Stimulated activated CD8-positive, alpha-beta memory T cell treated with anti-CD3 and anti-CD28 coated beads, Interleukin-2, amount 100 ng/mL, for 1 hour (primary cell): ENCODE data around the gene ALDOB.
"Not testable (repeated sequence)": the region's sequence is repeated elsewhere in the genome, so short reads cannot be mapped to it uniquely, and the experiment has no call there.

Experiments used
- DNase-seq, 2 donors: peaks; one replicate each; pipeline ENCODE4 v3.0.0-alpha.2; 2020; ENCODE audit warnings: low read depth in 2 of 2

Gene ALDOB

DNA sequence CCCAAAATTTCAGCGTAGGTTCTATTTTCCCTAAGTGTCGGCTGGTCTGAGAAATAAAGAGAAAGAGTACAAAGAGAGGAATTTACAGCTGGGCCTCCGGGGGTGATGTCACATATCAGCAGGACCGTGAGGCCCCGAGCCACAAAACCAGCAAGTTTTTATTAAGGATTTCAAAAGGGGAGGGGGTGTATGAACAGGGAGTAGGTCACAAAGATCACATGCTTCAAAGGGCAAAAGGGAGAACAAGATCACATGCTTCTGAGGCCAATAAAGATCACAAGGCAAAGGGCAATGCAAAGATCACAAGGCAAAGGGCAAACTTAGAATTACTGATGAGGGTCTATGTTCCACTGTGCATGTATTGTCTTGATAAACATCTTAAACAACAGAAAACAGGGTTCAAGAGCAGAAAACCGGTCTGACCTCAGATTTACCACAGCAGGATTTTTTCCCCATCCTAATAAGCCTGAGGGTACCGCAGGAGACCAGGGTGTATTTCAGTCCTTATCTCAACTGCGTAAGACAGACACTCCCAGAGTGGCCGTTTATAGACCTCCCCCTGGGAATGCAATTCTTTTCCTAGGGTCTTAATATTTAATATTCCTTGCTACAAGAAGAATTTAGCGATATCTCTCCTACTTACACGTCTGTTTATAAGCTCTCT is 50.6 kb downstream of the ALDOB start, which contains the start of gene BAAT:
TSS of gene BAAT (minus strand) at position 134 of the 664 bp plus-strand sequence. CDS start 13,602 bp downstream, outside the sequence.
- DNase-seq: not testable (repeated sequence)

GRCh38 chr9:101383361-101383760 is 52.2 kb downstream of the ALDOB start:
- no peak for DNase-seq

GRCh38 chr9:101381833-101382342 is 53.7 kb downstream of the ALDOB start:
- no peak for DNase-seq

GRCh38 chr9:101381118-101381517 is 54.5 kb downstream of the ALDOB start:
- DNase-seq: no peak

- DNase-seq: no peak
Measured at GRCh38 chr9:101380295-101380694, 55.3 kb downstream of the ALDOB start.

DNA sequence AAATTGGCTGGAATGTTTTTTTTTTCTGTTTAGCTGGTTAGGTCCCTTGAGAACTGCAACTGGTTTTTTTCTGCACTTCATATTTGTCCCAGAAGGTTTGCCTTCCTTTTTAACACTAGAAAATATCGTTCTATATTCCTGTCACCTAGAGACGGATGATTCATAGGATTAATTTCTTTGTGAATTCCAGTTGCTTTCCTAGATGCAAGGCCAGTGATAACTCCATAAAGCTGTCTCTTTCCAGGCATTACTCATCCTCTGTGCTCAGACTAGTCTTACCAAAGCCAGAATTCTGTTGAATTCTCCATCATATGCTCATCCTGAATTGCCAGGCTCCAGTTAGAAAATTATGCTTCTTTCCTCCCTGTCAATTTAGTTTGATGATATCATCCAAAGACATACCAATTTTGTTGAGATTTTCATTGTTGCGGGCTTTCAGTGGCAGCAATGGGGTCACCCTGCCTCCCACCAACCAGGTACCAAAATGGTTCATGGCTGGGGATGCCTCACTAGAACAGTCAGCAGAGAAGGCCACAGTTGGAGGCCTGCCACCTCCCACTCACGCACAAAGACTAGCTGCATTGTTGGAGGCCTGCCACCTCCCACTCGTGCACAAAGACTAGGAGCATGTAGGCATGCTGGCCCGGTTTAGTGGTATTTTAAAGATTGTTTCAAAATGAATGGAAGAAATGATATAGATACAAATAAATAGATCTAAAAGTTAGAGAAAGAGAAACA is 59.3 kb downstream of the ALDOB start:
- no peak for DNase-seq

DNA sequence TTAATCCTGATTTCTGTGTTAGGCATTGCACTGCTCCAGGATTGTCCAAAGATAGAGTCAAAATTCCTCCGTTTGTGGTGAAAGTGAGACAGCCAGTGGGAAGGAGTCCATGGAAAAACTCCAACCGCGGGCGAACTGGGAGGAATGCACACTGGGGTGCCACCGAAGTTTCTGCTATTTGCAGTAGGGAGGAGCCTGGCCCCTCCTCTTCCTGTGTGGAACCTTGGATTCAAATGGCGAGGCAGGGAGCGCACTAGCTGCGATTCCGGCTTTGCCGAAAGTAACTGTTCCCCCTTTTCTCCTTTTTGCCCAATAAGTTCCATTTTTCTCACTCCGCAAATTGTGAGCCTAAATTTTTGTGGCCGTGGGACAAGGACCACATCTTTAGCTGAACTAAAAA is 60.0 kb downstream of the ALDOB start:
- DNase-seq: no peak

DNA sequence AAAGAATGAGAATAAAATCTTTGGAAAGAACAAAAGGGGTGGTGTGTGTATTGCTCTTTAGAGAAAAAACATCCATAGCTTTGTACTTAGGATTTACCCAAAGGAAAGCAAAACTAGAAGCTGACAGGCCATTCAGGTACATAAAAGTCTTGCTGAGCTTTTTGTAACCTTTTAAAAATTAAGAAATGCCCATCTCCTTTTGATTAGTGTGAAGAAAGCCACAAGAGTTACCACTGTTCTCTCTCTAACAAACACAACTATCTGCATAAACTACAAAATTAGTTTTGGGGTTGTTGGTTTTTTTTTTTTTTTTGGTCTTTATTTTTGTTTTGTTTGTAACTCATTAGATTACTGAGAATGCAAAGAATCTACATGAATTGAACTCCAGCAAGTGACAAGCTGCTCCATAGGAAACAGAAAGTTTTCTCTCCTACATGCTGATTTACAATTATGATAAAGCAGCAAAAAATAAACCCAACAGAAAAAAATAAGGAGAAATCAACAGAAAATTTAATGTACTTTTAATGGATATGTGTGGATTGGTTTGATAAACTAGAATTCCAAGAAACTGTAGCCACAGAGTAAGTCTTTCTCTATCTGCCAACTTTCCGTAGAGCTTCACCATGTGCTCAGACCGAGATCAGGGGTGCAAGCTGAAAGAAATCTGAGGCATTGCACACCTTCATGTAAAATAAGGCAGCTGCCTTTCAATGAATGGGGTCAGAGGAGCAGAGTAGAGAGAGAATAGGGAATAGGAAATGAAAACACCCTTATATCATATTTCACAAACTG is 63.1 kb downstream of the ALDOB start:
- DNase-seq: no peak

- DNase-seq: no peak
Measured at GRCh38 chr9:101371813-101372212, 63.8 kb downstream of the ALDOB start.
